Lower leg skin (tissue), 4 donors: Measurements from ENCODE around the gene PMEPA1. TPM values are rescaled to one million over a fixed set of nuclear protein-coding genes. Genes with fewer than 3 reads are reported as not detected.

Experiments used
- DNase-seq, 2 donors: peaks; one replicate each; pipeline ENCODE4 v3.0.0-alpha.2; 2019; ENCODE audit warnings: low spot score in 2 of 2
- H3K4me3 ChIP-seq: fragments of 200-600 bp; sonication (generic); 2 replicates; pipeline ENCODE4 v1.5.1; 2017; ENCODE audit warnings: mild to moderate bottlenecking, low read depth; ENCODE audit not compliant: poor library complexity, severe bottlenecking
- CTCF ChIP-seq, 3 donors: fragments of 450-650 bp; IDR thresholded peaks; one replicate each; pipeline ENCODE4 v1.5.1; 2016; ENCODE audit warnings: antibody characterized with exemption in 3 of 3, mild to moderate bottlenecking in 3 of 3, moderate library complexity in 2 of 3
- POLR2A ChIP-seq, 2 donors: fragments of 450-650 bp; IDR thresholded peaks; one replicate each; pipeline ENCODE4 v1.6.1; 2016 to 2017; ENCODE audit warnings: antibody characterized with exemption in 2 of 2, mild to moderate bottlenecking in 1 of 2, moderate library complexity in 1 of 2
- WGBS, 2 donors: methylation state at CpG; one replicate each; pipeline ENCODE4 v1.1.5; 2018; 5-methylcytosine and 5-hydroxymethylcytosine counted together
- intact Hi-C: fragments of 100-400 bp; cut with DNase I; formaldehyde crosslinking; loops from one replicate; pipeline ENCODE4 v1.15.0; 2023; ENCODE audit warnings: low total_unique reads
- total RNA-seq, 4 donors: library from RNA; depleted of rRNA; stranded (reverse); fragments of >200 nt; gene quantifications; one replicate each; pipeline ENCODE4 v1.1.0, GENCODE V29; 2016

The PMEPA1 gene
- total RNA-seq, 4 donors from 2014 or later: 4.3 to 22.1 (median 11.8) TPM

GRCh38 chr20:57708694-57709673 lies 831 bp downstream of the PMEPA1 start:
- no peak for TF ChIP-seq CTCF (IDR thresholded peaks at IDR 0.05)
- TF ChIP-seq POLR2A (IDR thresholded peaks at IDR 0.05): no peak
- WGBS, 2 donors: 2 to 3% methylated on average over 16 to 42 of the region's 108 CpGs
- peak in 1 of 2 donors; percentile 93 for DNase-seq
- intact Hi-C loops: no loop called here
- peak overlapping the region; percentile 21 for H3K4me3 ChIP-seq

- WGBS, 2 donors: 33 to 35% methylated on average over 21 to 23 of the region's 23 CpGs
- DNase-seq: no peak
- H3K4me3 ChIP-seq: peak overlapping the region; percentile 21
- intact Hi-C loops: no loop called here
- TF ChIP-seq CTCF (IDR thresholded peaks at IDR 0.05) (no peak), POLR2A (IDR thresholded peaks at IDR 0.05) (no peak)
Observed at GRCh38 chr20:57707849-57708693, 1.7 kb downstream of the PMEPA1 start.

GRCh38 chr20:57707320-57707719 lies 2.5 kb downstream of the PMEPA1 start:
- intact Hi-C loops: no loop called here
- DNase-seq: no peak
- WGBS, 2 donors: 55 to 69% methylated on average over 7 of the region's 7 CpGs

GRCh38 chr20:57705127-57705899 lies 4.5 kb downstream of the PMEPA1 start:
- 75 to 80% methylated on average over 18 of the region's 18 CpGs for WGBS, 2 donors
- H3K4me3 ChIP-seq: no peak overlapping the region
- intact Hi-C loops: no loop called here
- no peak for DNase-seq
- TF ChIP-seq POLR2A (IDR thresholded peaks at IDR 0.05): no peak
- no peak for TF ChIP-seq CTCF (IDR thresholded peaks at IDR 0.05)

More at GRCh38 chr20:57707320-57707719, 2.5 kb downstream of the PMEPA1 start:
- H3K4me3 ChIP-seq: no peak overlapping the region
- TF ChIP-seq POLR2A (IDR thresholded peaks at IDR 0.05) (no peak), CTCF (IDR thresholded peaks at IDR 0.05) (no peak)

GRCh38 chr20:57704245-57704644 lies 5.6 kb downstream of the PMEPA1 start:
- 84 to 85% methylated on average over 14 of the region's 14 CpGs for WGBS, 2 donors
- no peak for DNase-seq
- TF ChIP-seq POLR2A (IDR thresholded peaks at IDR 0.05) (no peak), CTCF (IDR thresholded peaks at IDR 0.05) (no peak)
- intact Hi-C loops: no loop called here
- H3K4me3 ChIP-seq: no peak overlapping the region
